Erythroblast (primary cell): Measurements from ENCODE around the gene PITHD1.

Experiments
- GATA1 ChIP-seq: IDR thresholded peaks from 2 replicates; pipeline ENCODE4 v1.6.1; 2011; ENCODE audit warnings: low read depth, mild to moderate bottlenecking, control low read depth, low read length, moderate library complexity
- POLR2A ChIP-seq: IDR thresholded peaks from 2 replicates; pipeline ENCODE4 v1.6.1; 2011; ENCODE audit warnings: mild to moderate bottlenecking, low read length

DNA sequence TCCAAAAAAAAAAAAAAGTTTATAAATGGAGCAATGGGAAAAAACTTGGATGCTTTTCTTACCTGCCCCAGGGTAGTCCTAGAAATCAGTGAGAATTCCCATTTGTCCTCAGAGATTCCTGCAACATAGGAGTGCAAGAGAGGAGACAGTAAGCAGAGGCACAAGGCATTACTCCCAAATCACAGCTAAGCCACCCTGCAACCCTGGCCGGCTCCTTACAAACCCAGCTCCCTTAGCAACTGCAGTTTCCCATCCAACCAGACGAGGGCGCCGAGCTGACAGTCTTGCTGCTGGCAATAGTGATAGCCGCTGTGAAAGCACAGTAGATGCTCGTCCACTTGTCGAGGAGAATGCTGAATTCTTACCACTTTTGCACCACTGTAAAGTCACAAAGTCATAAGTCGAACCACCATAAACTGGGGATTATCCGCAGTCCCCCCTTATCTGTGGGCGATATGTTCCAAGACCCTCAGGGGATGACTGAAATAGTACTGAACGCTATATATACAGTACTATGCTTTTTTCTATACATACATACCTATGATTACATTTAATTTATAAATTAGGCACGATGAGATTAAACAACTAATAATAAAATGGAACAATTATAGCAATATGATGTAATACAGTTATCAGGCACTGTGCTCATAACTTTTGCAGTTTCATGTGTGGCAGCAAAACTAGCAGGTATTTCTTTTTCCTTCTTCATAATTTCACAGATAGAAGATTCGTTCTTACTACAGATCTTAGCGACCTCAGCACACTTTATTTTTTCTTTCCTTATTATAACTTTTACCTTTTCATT is 6.0 kb upstream of the PITHD1 start:
- no peak for TF ChIP-seq POLR2A
- no peak for TF ChIP-seq GATA1
